NOMO-1 treated with DMSO at 0.1 percent for 48 hours (cell line): Measurements from ENCODE around the gene TP53BP2.

ENCODE experiments used
- DNase-seq: peaks from one replicate; lab custom pipeline; 2025; ENCODE audit not compliant: unreplicated experiment; lab: John Stamatoyannopoulos, UW

TP53BP2 gene

GRCh38 chr1:223765719-223766340 lies 79.9 kb downstream of the TP53BP2 start:
- no peak for DNase-seq

- no peak for DNase-seq
These were observed 80.6 kb downstream of the TP53BP2 start for GRCh38 chr1:223765036-223765718.

- DNase-seq, result no peak
These were observed 81.9 kb downstream of the TP53BP2 start for GRCh38 chr1:223763881-223764280.

- DNase-seq, result no peak
These were observed 82.5 kb downstream of the TP53BP2 start for GRCh38 chr1:223763251-223763650.

- no peak for DNase-seq
These were observed 84.3 kb downstream of the TP53BP2 start for GRCh38 chr1:223761411-223761810.

GRCh38 chr1:223760833-223761232 lies 84.9 kb downstream of the TP53BP2 start:
- no peak for DNase-seq

- no peak for DNase-seq
These were observed 86.5 kb downstream of the TP53BP2 start for GRCh38 chr1:223759273-223759672.

GRCh38 chr1:223758734-223759133 lies 87.0 kb downstream of the TP53BP2 start:
- no peak for DNase-seq

GRCh38 chr1:223756806-223757700 lies 88.7 kb downstream of the TP53BP2 start:
- DNase-seq, result no peak

- no peak for DNase-seq
These were observed 89.6 kb downstream of the TP53BP2 start for GRCh38 chr1:223755992-223756775.

GRCh38 chr1:223755432-223755792 lies 90.3 kb downstream of the TP53BP2 start:
- DNase-seq, result no peak

GRCh38 chr1:223754681-223755431 lies 90.9 kb downstream of the TP53BP2 start:
- DNase-seq, result no peak

- DNase-seq, result no peak
These were observed 92.8 kb downstream of the TP53BP2 start for GRCh38 chr1:223752721-223753515.

GRCh38 chr1:223751696-223752095 lies 94.1 kb downstream of the TP53BP2 start:
- no peak for DNase-seq

- DNase-seq, result no peak
These were observed 94.8 kb downstream of the TP53BP2 start for GRCh38 chr1:223750730-223751570.

GRCh38 chr1:223748773-223749733 lies 96.7 kb downstream of the TP53BP2 start:
- DNase-seq, result peak; percentile 6

GRCh38 chr1:223748405-223748772 lies 97.4 kb downstream of the TP53BP2 start:
- DNase-seq, result no peak
